ENCODE results near the gene IPPK. TPM values are rescaled to one million over a fixed set of nuclear protein-coding genes. Genes with fewer than 3 reads are reported as not detected.

IPPK gene
- total and polyA plus RNA-seq, 3 donors from 2014 or later, result 21.0 to 25.0 (median 21.9) TPM

DNA sequence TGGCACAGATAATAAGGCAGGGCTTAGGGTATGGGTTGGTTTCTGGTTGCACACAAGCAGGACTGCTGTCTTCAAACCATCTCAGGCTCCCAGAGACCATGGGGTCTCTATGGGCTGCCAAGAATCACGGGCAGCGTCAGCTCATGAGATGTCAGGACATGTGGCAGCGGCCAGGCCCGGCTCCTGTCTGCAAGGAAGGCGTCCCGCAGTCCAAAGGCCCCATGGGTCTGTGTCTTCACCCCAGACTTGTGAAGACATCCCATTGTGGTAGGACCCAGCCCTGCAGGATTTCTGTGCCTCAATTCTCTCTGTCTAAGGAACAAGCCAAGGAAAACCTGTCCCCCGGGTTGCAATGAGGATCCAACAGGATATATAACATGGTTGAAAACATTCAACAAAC, 32.6 kb downstream of the IPPK start:
- no peaks in the 10 kb centered on the region for H3K9me3 ChIP-seq
- H3K4me3 ChIP-seq, result no peak overlapping the region
- H3K4me1 ChIP-seq, result peaks cover 3% of the 10 kb centered on the region
- intact Hi-C loops (cut with DNase I; ENCODE audit: low total_unique reads), result no loop called here
- TF ChIP-seq, protein P1, sequence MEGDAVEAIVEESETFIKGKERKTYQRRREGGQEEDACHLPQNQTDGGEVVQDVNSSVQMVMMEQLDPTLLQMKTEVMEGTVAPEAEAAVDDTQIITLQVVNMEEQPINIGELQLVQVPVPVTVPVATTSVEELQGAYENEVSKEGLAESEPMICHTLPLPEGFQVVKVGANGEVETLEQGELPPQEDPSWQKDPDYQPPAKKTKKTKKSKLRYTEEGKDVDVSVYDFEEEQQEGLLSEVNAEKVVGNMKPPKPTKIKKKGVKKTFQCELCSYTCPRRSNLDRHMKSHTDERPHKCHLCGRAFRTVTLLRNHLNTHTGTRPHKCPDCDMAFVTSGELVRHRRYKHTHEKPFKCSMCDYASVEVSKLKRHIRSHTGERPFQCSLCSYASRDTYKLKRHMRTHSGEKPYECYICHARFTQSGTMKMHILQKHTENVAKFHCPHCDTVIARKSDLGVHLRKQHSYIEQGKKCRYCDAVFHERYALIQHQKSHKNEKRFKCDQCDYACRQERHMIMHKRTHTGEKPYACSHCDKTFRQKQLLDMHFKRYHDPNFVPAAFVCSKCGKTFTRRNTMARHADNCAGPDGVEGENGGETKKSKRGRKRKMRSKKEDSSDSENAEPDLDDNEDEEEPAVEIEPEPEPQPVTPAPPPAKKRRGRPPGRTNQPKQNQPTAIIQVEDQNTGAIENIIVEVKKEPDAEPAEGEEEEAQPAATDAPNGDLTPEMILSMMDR (IDR thresholded peaks at IDR 0.05), result no peak
- TF ChIP-seq POLR2A (IDR thresholded peaks at IDR 0.05), result no peak
- H3K27ac ChIP-seq, result no peak overlapping the region
- no peaks in the 10 kb centered on the region for H3K27me3 ChIP-seq
- 89 to 93% methylated on average over 7 of the region's 7 CpGs for WGBS, 2 donors
- peak; percentile 8 for DNase-seq
- no peaks in the 10 kb centered on the region for H3K36me3 ChIP-seq (ENCODE audit: low read depth, missing control alignments)

DNA sequence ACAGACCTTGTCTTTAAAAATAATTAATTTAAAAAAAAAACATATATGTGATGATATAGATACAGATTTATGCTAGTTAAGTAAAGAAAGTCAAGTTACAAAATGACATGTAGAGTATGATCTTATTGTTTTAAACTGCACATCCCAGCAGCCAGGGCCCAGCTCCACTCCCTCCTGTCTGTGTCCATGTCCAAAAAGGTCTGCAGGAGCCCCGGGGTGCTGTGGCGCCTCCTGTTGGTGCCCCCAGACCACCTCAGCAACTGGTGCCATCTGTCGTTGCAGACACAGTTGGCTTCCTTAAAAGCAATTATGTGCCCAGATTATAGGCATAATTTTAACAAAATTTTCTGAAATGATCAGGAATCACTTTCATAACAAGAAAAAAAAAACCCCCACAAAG, 33.3 kb downstream of the IPPK start:
- 89 to 95% methylated on average over 3 of the region's 3 CpGs for whole genome bisulfite sequencing, 2 donors

GRCh38 chr9:92635760-92636159, 34.2 kb downstream of the IPPK start:
- TF ChIP-seq POLR2A (IDR thresholded peaks at IDR 0.05), result no peak
- TF ChIP-seq, protein P1 (IDR thresholded peaks at IDR 0.05), result no peak
- intact Hi-C loops (cut with DNase I; ENCODE audit: low total_unique reads), result no loop called here
- DNase-seq, result peak; percentile 11
- Histone ChIP-seq H3K27me3 (no peaks in the 10 kb centered on the region), H3K4me1 (peaks cover 8% of the 10 kb centered on the region), H3K27ac (no peak overlapping the region), H3K36me3 (ENCODE audit: low read depth, missing control alignments) (no peaks in the 10 kb centered on the region), H3K4me3 (no peak overlapping the region), H3K9me3 (no peaks in the 10 kb centered on the region)
- 93 to 95% methylated on average over 4 of the region's 4 CpGs for WGBS, 2 donors

More for the DNA sequence above, 33.3 kb downstream of the IPPK start:
- H3K27me3 ChIP-seq, result no peaks in the 10 kb centered on the region
- intact Hi-C loops (cut with DNase I; ENCODE audit: low total_unique reads), result no loop called here
- peaks cover 8% of the 10 kb centered on the region for H3K4me1 ChIP-seq
- no peaks in the 10 kb centered on the region for H3K36me3 ChIP-seq (ENCODE audit: low read depth, missing control alignments)
- H3K9me3 ChIP-seq, result no peaks in the 10 kb centered on the region
- DNase-seq, result peak; percentile 11
- H3K4me3 ChIP-seq, result no peak overlapping the region
- H3K27ac ChIP-seq, result no peak overlapping the region
- no peak for TF ChIP-seq POLR2A (IDR thresholded peaks at IDR 0.05)
- TF ChIP-seq, protein P1 (IDR thresholded peaks at IDR 0.05), result peak in 1 of 3 experiments; percentile 13

DNA sequence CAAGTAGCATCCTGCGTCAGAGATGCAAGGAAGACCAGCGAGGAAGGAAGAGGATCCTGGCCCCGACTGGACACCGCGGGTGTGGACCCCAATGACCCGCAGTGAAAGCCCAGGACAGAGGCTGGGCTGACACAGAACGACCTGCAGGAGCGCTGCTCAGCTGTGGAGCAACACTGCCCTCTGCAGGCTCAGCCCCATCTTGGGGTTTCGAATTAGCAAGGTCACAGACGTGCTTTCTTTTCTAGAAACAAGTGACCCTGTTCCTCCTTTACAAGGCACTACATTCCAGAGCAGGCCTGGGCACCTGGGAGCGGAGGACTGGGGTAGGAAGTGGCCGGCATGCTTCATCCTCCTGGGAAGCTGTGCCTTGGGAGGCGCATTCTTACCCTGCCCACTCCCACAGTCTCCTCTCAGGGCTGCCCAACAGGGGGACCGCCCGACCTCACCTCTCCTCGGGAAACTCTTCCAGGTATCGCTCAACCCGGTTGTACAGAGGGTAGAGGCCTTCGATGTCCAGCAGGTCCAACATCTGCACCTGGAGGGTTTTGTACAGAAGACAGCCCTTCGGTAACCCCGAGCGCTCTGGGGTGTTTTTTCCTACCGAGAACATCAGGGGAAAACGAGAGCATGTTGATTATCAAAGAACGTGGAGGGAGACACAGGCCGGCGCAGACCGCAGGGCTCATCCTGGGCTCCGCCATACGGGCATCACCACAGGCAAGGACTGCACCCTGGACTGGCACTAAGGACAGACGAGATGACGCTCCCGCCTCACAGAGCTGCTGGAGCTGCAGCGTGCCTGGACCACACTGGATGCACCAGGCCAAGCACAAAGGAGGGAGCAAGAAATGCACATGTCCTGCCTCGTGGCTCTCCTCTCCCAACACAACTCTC, 35.0 kb downstream of the IPPK start:
- WGBS, 2 donors, result 66 to 76% methylated on average over 17 to 35 of the region's 35 CpGs
- peak overlapping the region in 1 of 2 donors; percentile 26 for H3K27ac ChIP-seq
- no peak overlapping the region for H3K4me3 ChIP-seq
- H3K27me3 ChIP-seq, result no peaks in the 10 kb centered on the region
- peaks cover 8% of the 10 kb centered on the region for H3K4me1 ChIP-seq
- intact Hi-C loops (cut with DNase I; ENCODE audit: low total_unique reads), result no loop called here
- no peaks in the 10 kb centered on the region for H3K9me3 ChIP-seq
- TF ChIP-seq POLR2A (IDR thresholded peaks at IDR 0.05), result no peak
- TF ChIP-seq, protein P1 (IDR thresholded peaks at IDR 0.05), result peak; percentile 89 to 94 (median 92)
- DNase-seq, result peak; percentile 89
- no peaks in the 10 kb centered on the region for H3K36me3 ChIP-seq (ENCODE audit: low read depth, missing control alignments)

All from testis (tissue), 3 donors.